Raji (cell line): ENCODE measurements around the gene USP12.

Source experiments
- POLR2A ChIP-seq: IDR thresholded peaks from 2 replicates; pipeline ENCODE4 v1.6.1; 2011; ENCODE audit warnings: low read depth, low read length, control low read depth; ENCODE audit not compliant: insufficient read depth

Gene USP12

GRCh38 chr13:27137759-27138158, 33.9 kb downstream of the USP12 start:
- TF ChIP-seq POLR2A: no peak

- TF ChIP-seq POLR2A: no peak
Measured at GRCh38 chr13:27135023-27135422, 36.6 kb downstream of the USP12 start.

GRCh38 chr13:27133889-27134288, 37.7 kb downstream of the USP12 start:
- no peak for TF ChIP-seq POLR2A

GRCh38 chr13:27132538-27132937, 39.1 kb downstream of the USP12 start:
- TF ChIP-seq POLR2A: no peak

GRCh38 chr13:27131906-27132305, 39.7 kb downstream of the USP12 start:
- TF ChIP-seq POLR2A: no peak

- no peak for TF ChIP-seq POLR2A
Measured at GRCh38 chr13:27130979-27131623, 40.5 kb downstream of the USP12 start.

GRCh38 chr13:27130223-27130978, 41.2 kb downstream of the USP12 start:
- no peak for TF ChIP-seq POLR2A

GRCh38 chr13:27128825-27129627, 42.6 kb downstream of the USP12 start:
- no peak for TF ChIP-seq POLR2A

GRCh38 chr13:27126859-27127258, 44.8 kb downstream of the USP12 start:
- no peak for TF ChIP-seq POLR2A

GRCh38 chr13:27125357-27126282, 46.0 kb downstream of the USP12 start:
- TF ChIP-seq POLR2A: no peak

- TF ChIP-seq POLR2A: no peak
Measured at GRCh38 chr13:27124571-27124970, 47.0 kb downstream of the USP12 start.

- TF ChIP-seq POLR2A: no peak
Measured at GRCh38 chr13:27122036-27122435, 49.6 kb downstream of the USP12 start.

- TF ChIP-seq POLR2A: no peak
Measured at GRCh38 chr13:27120811-27121210, 50.8 kb downstream of the USP12 start.

GRCh38 chr13:27120011-27120410, 51.6 kb downstream of the USP12 start:
- TF ChIP-seq POLR2A: no peak
